Measurements from ENCODE around the gene USP25.

The USP25 gene

DNA sequence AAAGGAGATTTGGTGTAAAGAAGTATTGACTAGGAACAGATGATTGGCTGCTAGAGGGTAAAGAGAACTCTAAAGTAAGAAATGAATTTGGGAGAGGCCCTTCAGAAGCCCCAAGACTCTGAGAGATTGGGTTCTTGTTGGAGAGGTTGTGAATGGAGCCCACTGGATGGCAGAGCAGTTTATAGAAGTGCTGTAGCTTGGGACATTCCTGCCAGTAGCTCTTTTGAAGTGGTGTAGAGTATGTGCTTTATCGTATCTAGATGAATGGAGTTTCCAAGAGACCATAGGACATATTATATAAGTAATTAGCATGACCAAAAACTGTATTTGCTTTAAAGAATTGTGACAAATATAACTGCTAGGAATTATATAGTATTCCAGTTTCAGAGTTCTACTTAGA is 21.3 kb downstream of the USP25 start:
- Histone ChIP-seq H3K9ac (ENCODE audit: low read depth, low read length) (no peak overlapping the region), H3K36me3 (ENCODE audit: insufficient read depth, low read depth, low read length) (no peaks in the 10 kb centered on the region), H3K4me1 (ENCODE audit: insufficient read depth, low read length) (peaks cover 44% of the 10 kb centered on the region), H3K4me3 (ENCODE audit: low read length) (no peak overlapping the region), H3K27me3 (ENCODE audit: insufficient read depth, low read length) (no peaks in the 10 kb centered on the region), H3K27ac (ENCODE audit: low read length) (peak overlapping the region; percentile 2), H3K9me3 (ENCODE audit: insufficient read depth, low read depth, low read length) (no peaks in the 10 kb centered on the region)

DNA sequence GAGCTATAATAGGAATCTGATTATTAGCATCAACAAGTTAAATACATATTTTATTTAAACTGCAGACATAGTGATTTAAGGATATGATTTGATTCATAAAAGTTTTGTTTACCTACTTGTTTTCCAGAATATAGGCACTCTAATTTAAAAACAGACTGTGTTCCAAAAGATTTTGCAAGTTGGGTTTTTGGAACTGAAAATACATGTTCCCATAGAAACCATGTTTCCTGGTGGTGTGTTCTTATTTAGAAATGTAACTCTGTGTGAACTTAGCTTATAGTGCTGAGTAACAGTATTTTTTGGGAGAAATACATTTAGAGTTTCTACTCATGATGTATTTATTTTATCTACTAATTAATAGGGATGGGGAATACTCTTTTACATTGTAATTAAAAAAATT is 21.8 kb downstream of the USP25 start:
- Histone ChIP-seq H3K36me3 (ENCODE audit: insufficient read depth, low read depth, low read length) (no peaks in the 10 kb centered on the region), H3K27ac (ENCODE audit: low read length) (peak overlapping the region; percentile 2), H3K9ac (ENCODE audit: low read depth, low read length) (no peak overlapping the region), H3K9me3 (ENCODE audit: insufficient read depth, low read depth, low read length) (no peaks in the 10 kb centered on the region), H3K4me1 (ENCODE audit: insufficient read depth, low read length) (peaks cover 45% of the 10 kb centered on the region), H3K27me3 (ENCODE audit: insufficient read depth, low read length) (no peaks in the 10 kb centered on the region), H3K4me3 (ENCODE audit: low read length) (no peak overlapping the region)

DNA sequence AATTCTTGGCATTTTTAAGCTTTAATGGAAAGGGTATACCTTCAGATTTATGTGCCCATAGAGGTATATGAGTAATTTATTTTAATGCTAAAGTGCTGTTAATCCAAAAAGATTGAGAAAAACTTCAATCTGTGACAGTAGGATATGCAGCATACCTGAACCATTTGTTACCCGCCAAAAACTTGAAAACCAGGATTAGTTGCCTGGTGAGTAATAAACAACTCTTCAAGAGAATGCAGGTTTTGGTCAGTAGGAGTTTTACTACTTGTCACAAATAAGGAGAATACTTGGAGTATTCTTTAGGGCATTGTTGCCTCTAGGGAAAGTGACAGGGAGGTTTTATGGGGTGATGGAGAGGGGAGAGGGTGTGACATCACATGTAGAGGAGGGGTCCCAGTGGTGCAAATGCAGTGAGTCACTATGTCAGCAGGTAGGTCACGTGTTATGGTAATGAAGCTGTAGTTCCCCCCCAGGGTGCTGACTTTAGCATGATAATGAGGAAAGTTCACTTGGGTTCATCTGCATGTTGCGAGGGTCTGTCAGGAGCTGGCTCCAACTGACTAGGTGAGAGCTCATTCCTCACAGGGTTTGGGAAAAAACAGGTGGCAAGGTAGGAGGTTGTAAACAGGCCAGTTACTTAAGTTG is 23.1 kb downstream of the USP25 start:
- Histone ChIP-seq H3K9ac (ENCODE audit: low read depth, low read length) (peak overlapping the region; percentile 1; the same call in 1 of the 2 replicates), H3K27ac (ENCODE audit: low read length) (no peak overlapping the region), H3K4me1 (ENCODE audit: insufficient read depth, low read length) (peaks cover 48% of the 10 kb centered on the region), H3K9me3 (ENCODE audit: insufficient read depth, low read depth, low read length) (peaks cover 7% of the 10 kb centered on the region), H3K27me3 (ENCODE audit: insufficient read depth, low read length) (no peaks in the 10 kb centered on the region), H3K36me3 (ENCODE audit: insufficient read depth, low read depth, low read length) (no peaks in the 10 kb centered on the region), H3K4me3 (ENCODE audit: low read length) (peak overlapping the region; percentile 31; the same call in 1 of the 2 replicates)

DNA sequence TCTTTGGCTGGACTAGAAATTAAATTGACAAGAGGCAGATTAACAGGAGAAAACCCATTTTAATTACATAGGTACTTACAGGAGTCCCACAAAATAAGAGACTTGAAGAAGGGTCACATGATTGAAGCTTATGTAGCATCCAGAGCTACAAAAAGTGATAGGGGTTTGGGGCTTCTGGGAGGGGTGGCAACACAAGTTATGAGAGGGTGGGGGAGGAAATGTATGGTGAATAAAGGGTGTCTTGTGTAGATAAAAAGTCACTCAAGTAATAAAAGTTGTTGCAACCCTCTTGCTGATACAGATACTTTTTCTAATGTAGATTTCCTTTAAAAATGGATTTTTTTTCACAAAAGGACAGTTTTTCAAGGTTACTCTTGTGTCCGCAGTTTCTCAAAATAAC is 24.0 kb downstream of the USP25 start:
- peak overlapping the region; percentile 31 for H3K4me3 ChIP-seq (ENCODE audit: low read length)
- no peaks in the 10 kb centered on the region for H3K27me3 ChIP-seq (ENCODE audit: insufficient read depth, low read length)
- H3K27ac ChIP-seq (ENCODE audit: low read length), result peak overlapping the region; percentile 3
- H3K4me1 ChIP-seq (ENCODE audit: insufficient read depth, low read length), result peaks cover 44% of the 10 kb centered on the region
- peak overlapping the region; percentile 41; the same call in 1 of the 2 replicates for H3K9ac ChIP-seq (ENCODE audit: low read depth, low read length)
- H3K9me3 ChIP-seq (ENCODE audit: insufficient read depth, low read depth, low read length), result peaks cover 11% of the 10 kb centered on the region
- H3K36me3 ChIP-seq (ENCODE audit: insufficient read depth, low read depth, low read length), result no peaks in the 10 kb centered on the region

DNA sequence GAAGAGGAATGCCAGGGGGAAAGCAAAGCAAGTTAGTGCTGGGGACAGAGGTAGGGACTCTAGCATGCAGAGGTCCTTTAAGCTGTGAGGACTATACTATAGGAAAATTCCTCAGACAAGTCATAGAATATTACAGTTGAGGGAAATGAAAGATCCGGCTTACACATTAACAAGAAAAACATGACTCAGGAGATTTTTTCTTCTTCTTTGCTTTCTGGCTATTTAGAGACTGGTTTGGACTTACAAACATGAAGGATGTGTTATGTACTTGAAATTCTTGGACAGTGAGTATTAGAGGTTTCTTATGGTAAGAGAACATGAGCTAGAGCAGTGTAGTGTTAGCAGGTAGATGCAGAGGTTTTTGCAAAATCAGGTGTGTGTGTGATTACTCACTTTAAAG is 24.9 kb downstream of the USP25 start:
- Histone ChIP-seq H3K36me3 (ENCODE audit: insufficient read depth, low read depth, low read length) (no peaks in the 10 kb centered on the region), H3K9ac (ENCODE audit: low read depth, low read length) (peak overlapping the region; percentile 41; the same call in 1 of the 2 replicates), H3K27me3 (ENCODE audit: insufficient read depth, low read length) (no peaks in the 10 kb centered on the region), H3K4me3 (ENCODE audit: low read length) (0 out of 2 replicates have a peak overlapping the region, but pooled peaks have one; percentile 31), H3K9me3 (ENCODE audit: insufficient read depth, low read depth, low read length) (peaks cover 11% of the 10 kb centered on the region), H3K27ac (ENCODE audit: low read length) (no peak overlapping the region), H3K4me1 (ENCODE audit: insufficient read depth, low read length) (peaks cover 47% of the 10 kb centered on the region)

DNA sequence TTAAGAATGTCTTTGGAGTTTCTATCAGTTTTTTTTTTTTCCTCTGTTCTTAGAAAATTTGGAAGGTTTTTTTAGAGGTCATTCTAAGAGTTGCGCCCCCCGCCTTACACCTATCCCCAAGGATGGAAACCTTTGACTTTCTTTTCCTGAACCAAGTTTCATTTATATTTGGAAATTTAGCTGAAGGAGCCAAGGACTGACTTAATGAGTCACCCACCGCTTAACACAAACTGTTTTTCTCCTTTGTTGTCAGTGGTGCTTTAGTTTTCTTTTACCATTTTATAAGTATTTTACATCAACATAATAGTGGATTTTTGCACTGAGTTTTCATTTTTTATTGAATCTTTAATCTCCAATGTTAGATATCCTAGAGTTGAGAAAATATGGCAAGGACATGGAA is 25.3 kb downstream of the USP25 start:
- Histone ChIP-seq H3K27me3 (ENCODE audit: insufficient read depth, low read length) (no peaks in the 10 kb centered on the region), H3K36me3 (ENCODE audit: insufficient read depth, low read depth, low read length) (no peaks in the 10 kb centered on the region), H3K9me3 (ENCODE audit: insufficient read depth, low read depth, low read length) (peaks cover 11% of the 10 kb centered on the region), H3K4me1 (ENCODE audit: insufficient read depth, low read length) (peaks cover 52% of the 10 kb centered on the region), H3K27ac (ENCODE audit: low read length) (no peak overlapping the region), H3K4me3 (ENCODE audit: low read length) (no peak overlapping the region), H3K9ac (ENCODE audit: low read depth, low read length) (peak overlapping the region; percentile 41; the same call in 1 of the 2 replicates)

GRCh38 chr21:15759469-15759868 is 29.7 kb downstream of the USP25 start:
- Histone ChIP-seq H3K9ac (ENCODE audit: low read depth, low read length) (no peak overlapping the region), H3K27me3 (ENCODE audit: insufficient read depth, low read length) (no peaks in the 10 kb centered on the region), H3K27ac (ENCODE audit: low read length) (no peak overlapping the region), H3K4me1 (ENCODE audit: insufficient read depth, low read length) (peaks cover 49% of the 10 kb centered on the region), H3K4me3 (ENCODE audit: low read length) (peak overlapping the region; percentile 29; the same call in 1 of the 2 replicates), H3K9me3 (ENCODE audit: insufficient read depth, low read depth, low read length) (peaks cover 11% of the 10 kb centered on the region), H3K36me3 (ENCODE audit: insufficient read depth, low read depth, low read length) (no peaks in the 10 kb centered on the region)

GRCh38 chr21:15761507-15762100 is 31.8 kb downstream of the USP25 start:
- no peak overlapping the region for H3K9ac ChIP-seq (ENCODE audit: low read depth, low read length)
- H3K27me3 ChIP-seq (ENCODE audit: insufficient read depth, low read length), result no peaks in the 10 kb centered on the region
- H3K4me1 ChIP-seq (ENCODE audit: insufficient read depth, low read length), result peaks cover 32% of the 10 kb centered on the region
- no peak overlapping the region for H3K4me3 ChIP-seq (ENCODE audit: low read length)
- peaks cover 11% of the 10 kb centered on the region for H3K9me3 ChIP-seq (ENCODE audit: insufficient read depth, low read depth, low read length)
- no peak overlapping the region for H3K27ac ChIP-seq (ENCODE audit: low read length)
- peaks cover 7% of the 10 kb centered on the region for H3K36me3 ChIP-seq (ENCODE audit: insufficient read depth, low read depth, low read length)

- no peak overlapping the region for H3K4me3 ChIP-seq (ENCODE audit: low read length)
- peaks cover 14% of the 10 kb centered on the region for H3K36me3 ChIP-seq (ENCODE audit: insufficient read depth, low read depth, low read length)
Measured at GRCh38 chr21:15763359-15763758, 33.6 kb downstream of the USP25 start.

GRCh38 chr21:15764878-15765277 is 35.1 kb downstream of the USP25 start:
- H3K9ac ChIP-seq (ENCODE audit: low read depth, low read length), result no peak overlapping the region
- no peak overlapping the region for H3K27ac ChIP-seq (ENCODE audit: low read length)
- H3K4me1 ChIP-seq (ENCODE audit: insufficient read depth, low read length), result peaks cover 30% of the 10 kb centered on the region
- no peaks in the 10 kb centered on the region for H3K9me3 ChIP-seq (ENCODE audit: insufficient read depth, low read depth, low read length)
- no peaks in the 10 kb centered on the region for H3K27me3 ChIP-seq (ENCODE audit: insufficient read depth, low read length)
- H3K4me3 ChIP-seq (ENCODE audit: low read length), result no peak overlapping the region
- peaks cover 14% of the 10 kb centered on the region for H3K36me3 ChIP-seq (ENCODE audit: insufficient read depth, low read depth, low read length)

More at GRCh38 chr21:15763359-15763758, 33.6 kb downstream of the USP25 start:
- 0 out of 2 replicates have a peak, but pooled peaks cover under 1% of the 10 kb centered on the region for H3K9me3 ChIP-seq (ENCODE audit: insufficient read depth, low read depth, low read length)
- H3K9ac ChIP-seq (ENCODE audit: low read depth, low read length), result no peak overlapping the region
- no peaks in the 10 kb centered on the region for H3K27me3 ChIP-seq (ENCODE audit: insufficient read depth, low read length)
- H3K27ac ChIP-seq (ENCODE audit: low read length), result no peak overlapping the region
- peaks cover 38% of the 10 kb centered on the region for H3K4me1 ChIP-seq (ENCODE audit: insufficient read depth, low read length)

- H3K36me3 ChIP-seq (ENCODE audit: insufficient read depth, low read depth, low read length), result peaks cover 21% of the 10 kb centered on the region
- H3K4me3 ChIP-seq (ENCODE audit: low read length), result no peak overlapping the region
- peaks cover 9% of the 10 kb centered on the region; the same call in 1 of the 2 replicates for H3K4me1 ChIP-seq (ENCODE audit: insufficient read depth, low read length)
- no peak overlapping the region for H3K27ac ChIP-seq (ENCODE audit: low read length)
- no peaks in the 10 kb centered on the region for H3K9me3 ChIP-seq (ENCODE audit: insufficient read depth, low read depth, low read length)
- no peak overlapping the region for H3K9ac ChIP-seq (ENCODE audit: low read depth, low read length)
- no peaks in the 10 kb centered on the region for H3K27me3 ChIP-seq (ENCODE audit: insufficient read depth, low read length)
Measured at GRCh38 chr21:15766952-15767603, 37.3 kb downstream of the USP25 start.
